IMR-90 (cell line): ENCODE data around the gene LRRC7. TPM values are rescaled to one million over a fixed set of nuclear protein-coding genes. Genes with fewer than 3 reads are reported as not detected.

Experiments
- ATAC-seq: fragments of 200-7000 bp; cut with Tn5 transposase; 2 replicates; pipeline ENCODE4 v1.9.1; 2020; ENCODE audit warnings: low read depth, mild to moderate bottlenecking, moderate library complexity
- BruUV-seq: library from RNA; stranded (reverse); fragments of 400-500 nt; replicated peaks from 2 replicates; lab custom pipeline; 2021; lab: Mats Ljungman, UMichigan
- CTCF ChIA-PET: fragments of 300-600 bp; formaldehyde crosslinking; extraction: SDS; loops from one replicate; lab custom pipeline; 2021; ENCODE audit warnings: antibody characterized with exemption; lab: Yijun Ruan, JAX
- POLR2A ChIA-PET: fragments of 300-600 bp; sonication (Branson Sonifier 250); formaldehyde crosslinking; loops from one replicate; lab custom pipeline; 2022; ENCODE audit warnings: antibody characterized with exemption; ENCODE audit not compliant: unreplicated experiment; lab: Charles Lee
- DNase-seq: peaks from one replicate; pipeline ENCODE4 v3.0.0; 2013
- H2AFZ ChIP-seq: replicated peaks from 2 replicates; pipeline ENCODE3; 2013; ENCODE audit warnings: low read length, mild to moderate bottlenecking; ENCODE audit not compliant: poor library complexity
- H2AK5ac ChIP-seq: 2 replicates; pipeline ENCODE4 v1.6.1; 2013; ENCODE audit warnings: low read depth, low read length, inconsistent platforms
- H2AK9ac ChIP-seq: replicated peaks from 2 replicates; pipeline ENCODE3; 2013; ENCODE audit warnings: mild to moderate bottlenecking, low read depth, low read length, moderate library complexity; ENCODE audit not compliant: poor library complexity
- H2BK120ac ChIP-seq: 2 replicates; pipeline ENCODE4 v1.6.1; 2013; ENCODE audit warnings: low read depth, low read length, inconsistent platforms
- H2BK15ac ChIP-seq: 3 replicates; pipeline ENCODE4 v1.6.1; 2013; ENCODE audit warnings: low read depth, low read length, inconsistent platforms
- H2BK20ac ChIP-seq: 2 replicates; pipeline ENCODE4 v1.6.1; 2013; ENCODE audit warnings: low read depth, mild to moderate bottlenecking, inconsistent platforms, low read length, moderate library complexity
- H2BK5ac ChIP-seq: 2 replicates; pipeline ENCODE4 v1.6.1; 2013; ENCODE audit warnings: mild to moderate bottlenecking, low read depth, low read length, inconsistent platforms; ENCODE audit not compliant: poor library complexity, severe bottlenecking
- H3K14ac ChIP-seq: replicated peaks from 2 replicates; pipeline ENCODE4 v1.6.1; 2013; ENCODE audit warnings: low read depth, low read length, inconsistent platforms
- H3K18ac ChIP-seq: 2 replicates; pipeline ENCODE4 v1.6.1; 2013; ENCODE audit warnings: low read depth, low read length, control low read depth
- H3K23ac ChIP-seq: 2 replicates; pipeline ENCODE4 v1.6.1; 2013; ENCODE audit warnings: low read depth, low read length, inconsistent platforms
- H3K27ac ChIP-seq: 2 replicates; pipeline ENCODE4 v1.5.1; 2013; ENCODE audit warnings: mild to moderate bottlenecking, control low read depth, low read length; ENCODE audit not compliant: insufficient read depth
- H3K27me3 ChIP-seq: 2 replicates; pipeline ENCODE4 v1.6.1; 2013; ENCODE audit warnings: low read length; ENCODE audit not compliant: control insufficient read depth, insufficient read depth
- H3K36me3 ChIP-seq: 2 replicates; pipeline ENCODE4 v1.6.1; 2013; ENCODE audit warnings: low read length, mixed read lengths; ENCODE audit not compliant: control insufficient read depth, insufficient read depth
- H3K4ac ChIP-seq: 2 replicates; pipeline ENCODE4 v1.6.1; 2013; ENCODE audit warnings: low read depth, low read length, inconsistent platforms
- H3K4me1 ChIP-seq: 2 replicates; pipeline ENCODE4 v1.6.1; 2013; ENCODE audit warnings: low read length, mixed read lengths; ENCODE audit not compliant: control insufficient read depth, insufficient read depth
- H3K4me2 ChIP-seq: 2 replicates; pipeline ENCODE4 v1.6.1; 2013; ENCODE audit warnings: low read depth, mild to moderate bottlenecking, control low read depth, low read length, moderate library complexity
- H3K4me3 ChIP-seq: 2 replicates; pipeline ENCODE4 v1.5.1; 2013; ENCODE audit warnings: low read depth, mild to moderate bottlenecking, control low read depth, low read length, moderate library complexity; ENCODE audit not compliant: insufficient read depth
- H3K56ac ChIP-seq: 2 replicates; pipeline ENCODE4 v1.6.1; 2013; ENCODE audit warnings: low read length, inconsistent platforms; ENCODE audit not compliant: insufficient read depth; ENCODE audit errors: extremely low read depth
- H3K79me1 ChIP-seq, 2 experiments: 2 replicates each; pipeline ENCODE4 v1.6.1; 2013; ENCODE audit warnings: low read length in 2 of 2, inconsistent platforms in 1 of 2, low read depth in 1 of 2
- H3K9ac ChIP-seq: 2 replicates; pipeline ENCODE4 v1.6.1; 2013; ENCODE audit warnings: low read depth, low read length, control low read depth
- H3K9me1 ChIP-seq: 2 replicates; pipeline ENCODE4 v1.6.1; 2013; ENCODE audit warnings: low read length, inconsistent platforms; ENCODE audit not compliant: insufficient read depth
- H3K9me3 ChIP-seq: 2 replicates; pipeline ENCODE4 v1.6.1; 2013; ENCODE audit warnings: low read length; ENCODE audit not compliant: control insufficient read depth, insufficient read depth
- H4K20me1 ChIP-seq: 2 replicates; pipeline ENCODE4 v1.6.1; 2013; ENCODE audit warnings: low read length, inconsistent platforms; ENCODE audit not compliant: insufficient read depth
- H4K5ac ChIP-seq: 2 replicates; pipeline ENCODE4 v1.6.1; 2013; ENCODE audit warnings: mild to moderate bottlenecking, low read depth, low read length, control low read depth
- H4K8ac ChIP-seq, 2 experiments: 2 replicates each; pipeline ENCODE4 v1.6.1; 2013; ENCODE audit warnings: low read depth in 2 of 2, low read length in 2 of 2, control low read depth in 1 of 2, inconsistent platforms in 1 of 2
- H4K91ac ChIP-seq: 2 replicates; pipeline ENCODE4 v1.6.1; 2013; ENCODE audit warnings: low read depth, low read length, inconsistent platforms; ENCODE audit not compliant: insufficient read depth
- BHLHE40 ChIP-seq: fragments of 150-350 bp; IDR thresholded peaks from 2 replicates; pipeline ENCODE4 v1.6.1; 2016; ENCODE audit warnings: mild to moderate bottlenecking, low read depth, low read length
- ELK1 ChIP-seq: fragments of 150-350 bp; IDR thresholded peaks from 2 replicates; pipeline ENCODE4 v1.6.1; 2016; ENCODE audit warnings: low read depth, mild to moderate bottlenecking, low read length, moderate library complexity, borderline replicate concordance
- FOS ChIP-seq: fragments of 150-350 bp; IDR thresholded peaks from 2 replicates; pipeline ENCODE4 v1.6.1; 2016; ENCODE audit warnings: low read depth, low read length
- MAZ ChIP-seq: IDR thresholded peaks from 2 replicates; pipeline ENCODE4 v1.6.1; 2012; ENCODE audit warnings: low read depth, mild to moderate bottlenecking, low read length, improper control_type of control experiment, moderate library complexity, borderline replicate concordance
- MXI1 ChIP-seq: IDR thresholded peaks from 2 replicates; pipeline ENCODE4 v1.6.1; 2012; ENCODE audit warnings: low read depth, mild to moderate bottlenecking, low read length, moderate library complexity, borderline replicate concordance
- NFE2L2 ChIP-seq: fragments of 150-350 bp; IDR thresholded peaks from 2 replicates; pipeline ENCODE4 v1.6.1; 2016; ENCODE audit warnings: low read depth, mild to moderate bottlenecking, low read length
- POLR2A ChIP-seq: IDR thresholded peaks from 2 replicates; pipeline ENCODE4 v1.6.1; 2012; ENCODE audit warnings: mild to moderate bottlenecking, low read depth, low read length
- RFX5 ChIP-seq: IDR thresholded peaks from 2 replicates; pipeline ENCODE4 v1.8.0; 2012; ENCODE audit warnings: low read depth, mild to moderate bottlenecking, low read length, moderate library complexity
- WGBS, 2 experiments: methylation state at CpG; one replicate each; pipeline versions ENCODE4 v1.1.5 to v1.1.7; 2013; ENCODE audit warnings: missing lambda C conversion rate in 2 of 2; ENCODE audit not compliant: insufficient read length in 1 of 2; ENCODE audit errors: extremely low coverage in 2 of 2; 5-methylcytosine and 5-hydroxymethylcytosine counted together
- dilution Hi-C: fragments of 300-500 bp; cut with HindIII; formaldehyde crosslinking; loops from one replicate; pipeline ENCODE4 v1.14.3; 2018; ENCODE audit warnings: low sequenced_read_pairs; ENCODE audit not compliant: unreplicated experiment
- in situ Hi-C: fragments of 300-500 bp; cut with MboI; formaldehyde crosslinking; loops from 3 replicates; pipeline ENCODE4 v1.14.3; 2019; ENCODE audit warnings: low sequenced_read_pairs, inconsistent platforms, mixed read lengths
- intact Hi-C: fragments of 100-400 bp; cut with micrococcal nuclease; formaldehyde crosslinking; loops from 2 replicates; pipeline ENCODE4 v1.10.0; 2022
- polyA plus RNA-seq, 3 experiments: library from polyadenylated mRNA; depleted of rRNA; stranded (reverse); fragments of >200 nt; gene quantifications; 2 replicates each; pipeline ENCODE4 v1.2.3, GENCODE V29; 2012; ENCODE audit warnings: low replicate concordance in 1 of 3
- total RNA-seq: library from RNA; depleted of rRNA; stranded (reverse); fragments of >200 nt; gene quantifications from 2 replicates; pipeline ENCODE4 v1.2.3, GENCODE V29; 2012
- TF ChIP-seq, protein P1 (sequence below): fragments of 150-350 bp; IDR thresholded peaks from 2 replicates; pipeline ENCODE4 v1.6.1; 2017; ENCODE audit warnings: mild to moderate bottlenecking, antibody characterized with exemption, low read length, low read depth

LRRC7 gene
- total and polyA plus RNA-seq, 2 of the 4 experiments (the other 2 are of a cell fraction): under 0.01 to 0.02 TPM

GRCh38 chr1:70169018-70169839, 601.5 kb downstream of the LRRC7 start:
- intact Hi-C loops (no loop called here), dilution Hi-C loops (no loop called here), in situ Hi-C loops (no loop called here)
- Histone ChIP-seq H3K23ac (no peak overlapping the region), H2AK9ac (no peak overlapping the region), H2AFZ (no peak overlapping the region), H3K4me2 (no peak overlapping the region), H3K4ac (no peak overlapping the region), H4K5ac (no peak overlapping the region), H2BK120ac (no peak overlapping the region), H4K20me1 (no peaks in the 10 kb centered on the region), H2BK5ac (no peak overlapping the region), H3K79me1 (peaks cover 5 to 9% of the 10 kb centered on the region in 2 experiments; a peak in 3 of 4 replicates), H3K9ac (no peak overlapping the region), H3K27ac (no peak overlapping the region), H3K4me1 (peaks cover 2% of the 10 kb centered on the region; the same call in 1 of the 2 replicates), H2BK15ac (no peak overlapping the region), H4K8ac (no peak overlapping the region), H3K14ac (no peak overlapping the region), H2BK20ac (no peak overlapping the region), H3K9me3 (no peaks in the 10 kb centered on the region), H3K9me1 (0 out of 2 replicates have a peak, but pooled peaks cover 2% of the 10 kb centered on the region), H4K91ac (no peak overlapping the region), H3K36me3 (peaks cover 3% of the 10 kb centered on the region; the same call in 1 of the 2 replicates), H3K27me3 (no peaks in the 10 kb centered on the region), H3K56ac (no peak overlapping the region), H2AK5ac (no peak overlapping the region), H3K18ac (no peak overlapping the region), H3K4me3 (no peak overlapping the region)
- no TSS peak for BruUV-seq
- ChIA-PET POLR2A (no interaction called here), CTCF (no interaction called here)
- peak; percentile 45 for DNase-seq
- peak; percentile 75 for ATAC-seq
- TF ChIP-seq NFE2L2 (no peak), BHLHE40 (no peak; the same call in 1 of the 2 replicates), MXI1 (no peak), POLR2A (no peak), RFX5 (no peak), ELK1 (no peak), FOS (no peak), MAZ (no peak)
- TF ChIP-seq, protein P1, sequence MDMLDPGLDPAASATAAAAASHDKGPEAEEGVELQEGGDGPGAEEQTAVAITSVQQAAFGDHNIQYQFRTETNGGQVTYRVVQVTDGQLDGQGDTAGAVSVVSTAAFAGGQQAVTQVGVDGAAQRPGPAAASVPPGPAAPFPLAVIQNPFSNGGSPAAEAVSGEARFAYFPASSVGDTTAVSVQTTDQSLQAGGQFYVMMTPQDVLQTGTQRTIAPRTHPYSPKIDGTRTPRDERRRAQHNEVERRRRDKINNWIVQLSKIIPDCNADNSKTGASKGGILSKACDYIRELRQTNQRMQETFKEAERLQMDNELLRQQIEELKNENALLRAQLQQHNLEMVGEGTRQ: no peak
- 83% methylated on average over 2 of the region's 5 CpGs; no CpG with 5 or more reads in 1 of the 2 experiments for WGBS, 2 experiments
